ENCODE measurements around the gene AQR. TPM values are rescaled to one million over a fixed set of nuclear protein-coding genes. Genes with fewer than 3 reads are reported as not detected.
"Not testable (repeated sequence)": the region's sequence is repeated elsewhere in the genome, so short reads cannot be mapped to it uniquely, and the experiment has no call there.

Gene AQR
- total RNA-seq, 1 donor from 2014 or later, result 20.8 TPM

- no peak for DNase-seq (ENCODE audit: low spot score)
Measured at GRCh38 chr15:34813446-34814190, 155.9 kb downstream of the AQR start.

GRCh38 chr15:34812868-34813365 lies 156.6 kb downstream of the AQR start:
- not testable (repeated sequence) for DNase-seq (ENCODE audit: low spot score)

DNA sequence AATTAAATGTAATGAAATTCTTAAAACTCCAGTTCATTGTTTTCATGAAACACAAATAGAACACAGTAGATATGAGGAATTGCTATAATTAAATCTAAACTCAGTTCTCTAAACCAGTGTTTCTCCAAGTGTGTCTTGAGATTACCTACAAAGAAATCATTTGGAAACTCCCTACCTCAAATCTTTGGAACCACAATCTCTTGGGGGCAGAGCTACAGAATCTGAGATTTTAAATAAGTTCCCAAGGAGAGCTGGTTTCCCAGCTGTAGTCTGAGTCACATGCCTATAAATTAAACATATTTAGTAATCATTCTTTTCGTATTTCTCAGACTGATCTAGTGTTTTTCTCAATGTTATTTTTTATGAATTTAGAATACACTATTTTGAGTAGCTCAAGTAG lies 157.2 kb downstream of the AQR start:
- DNase-seq (ENCODE audit: low spot score), result no peak

DNA sequence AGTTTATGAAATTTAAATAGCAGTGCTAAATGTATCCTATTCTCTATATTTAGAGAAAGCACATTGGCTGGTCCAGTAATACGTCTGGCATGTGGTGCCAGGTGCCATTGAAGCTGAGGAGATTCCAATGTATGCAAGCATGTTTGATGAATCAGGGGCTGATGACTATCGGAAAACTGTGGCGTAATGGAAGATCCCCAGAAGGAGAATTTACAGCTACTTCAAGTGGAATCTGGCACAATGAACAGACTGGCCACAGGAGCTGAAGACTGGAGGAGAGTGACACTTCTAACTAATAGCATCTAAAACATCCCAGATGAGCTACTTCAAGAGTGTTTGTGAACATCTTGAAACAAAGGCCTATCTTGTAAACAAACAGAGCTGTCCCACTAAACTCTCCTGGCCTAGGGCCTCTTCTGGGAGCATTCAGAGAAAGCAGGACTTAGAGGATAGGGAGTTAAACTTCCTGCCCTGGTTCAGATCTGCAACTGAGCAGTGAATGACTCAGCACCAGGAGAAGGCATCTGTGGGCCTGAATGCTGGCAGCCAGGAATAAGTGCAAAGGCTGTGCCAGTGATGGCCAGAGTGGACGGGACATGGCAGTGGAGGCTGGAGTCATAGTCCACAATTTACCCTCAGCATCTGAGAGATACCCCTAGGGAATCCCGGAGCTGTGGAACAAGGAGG lies 159.0 kb downstream of the AQR start:
- no peak for DNase-seq (ENCODE audit: low spot score)

DNA sequence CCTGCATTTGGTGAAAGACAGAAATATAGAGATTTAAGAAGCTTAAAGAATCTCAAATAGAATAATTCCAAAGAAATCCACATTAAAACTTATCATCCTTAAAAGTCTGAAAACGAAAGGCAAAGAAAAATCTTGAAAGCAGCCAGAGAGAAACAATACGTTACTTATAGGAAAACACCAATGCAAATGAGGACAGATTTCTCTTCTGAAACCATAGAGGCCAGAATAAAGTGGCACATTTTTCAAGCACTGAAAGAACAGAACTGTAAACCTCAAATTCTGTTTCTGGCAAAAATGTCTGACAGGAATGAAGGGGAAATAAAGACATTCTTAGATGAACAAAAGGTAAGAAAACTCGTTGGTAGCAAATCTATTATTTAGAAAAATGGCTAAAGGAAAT lies 160.4 kb downstream of the AQR start:
- no peak for DNase-seq (ENCODE audit: low spot score)

GRCh38 chr15:34808016-34808415 lies 161.5 kb downstream of the AQR start:
- no peak for DNase-seq (ENCODE audit: low spot score)

- DNase-seq (ENCODE audit: low spot score), result not testable (repeated sequence)
Measured at GRCh38 chr15:34807241-34807640, 162.3 kb downstream of the AQR start.

- no peak for DNase-seq (ENCODE audit: low spot score)
Measured at GRCh38 chr15:34804776-34805175, 164.8 kb downstream of the AQR start.

DNA sequence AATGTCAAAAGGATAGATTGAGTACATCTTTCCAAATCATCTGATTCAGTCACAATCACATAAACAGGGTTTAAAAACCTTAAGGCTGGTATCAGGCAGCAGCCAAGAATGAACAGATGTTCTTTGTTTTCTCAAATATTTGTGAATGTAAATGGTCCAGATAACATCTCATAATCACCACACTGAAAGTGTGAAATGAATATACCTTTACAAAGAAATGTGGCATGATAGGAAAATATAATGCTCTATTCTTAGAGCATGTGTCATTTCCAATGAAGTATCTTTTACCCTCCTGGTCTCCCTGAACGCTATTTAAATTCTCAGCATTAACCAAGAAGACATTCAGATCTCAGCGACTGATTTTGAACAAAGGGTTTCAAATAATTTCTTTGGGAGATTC lies 165.4 kb downstream of the AQR start:
- DNase-seq (ENCODE audit: low spot score), result no peak

GRCh38 chr15:34802803-34803750 lies 166.5 kb downstream of the AQR start:
- no peak for DNase-seq (ENCODE audit: low spot score)

GRCh38 chr15:34802371-34802770 lies 167.2 kb downstream of the AQR start:
- no peak for DNase-seq (ENCODE audit: low spot score)

Other genes starting within 250 kb of the AQR start
- 0.20 TPM for gene GJD2, start 214.7 kb downstream of the AQR start, total RNA-seq
- 40.5 TPM for gene ACTC1, start 174.2 kb downstream of the AQR start, total RNA-seq
- 26.0 TPM for gene ZNF770, start 18.5 kb upstream of the AQR start, total RNA-seq
- gene NANOGP8, start 115.6 kb upstream of the AQR start, total RNA-seq, result 0.46 TPM

Data from mucosa of gallbladder (tissue), 1 donor.